IPS-11a (cell line): Measurements from ENCODE around the gene DARS2.
A peak's percentile ranks its signal among the peaks of the same experiment; 100 is the strongest.
"Not testable (repeated sequence)": the region's sequence is repeated elsewhere in the genome, so short reads cannot be mapped to it uniquely, and the experiment has no call there.

Experiments used
- H3K4me3 ChIP-seq: one replicate; pipeline ENCODE4 v1.5.1; 2013; ENCODE audit warnings: low read depth, low read length, control low read depth

The DARS2 gene

GRCh38 chr1:173824315-173825081 lies at the start of gene DARS2, which contains the start of gene CENPL:
Gene DARS2, plus strand, starts transcription at chr1:173824673. Its CDS starts 557 bp downstream, at chr1:173825230.
Gene CENPL, minus strand, starts transcription at chr1:173824883. Its CDS starts 13,584 bp downstream, at chr1:173811299.
- H3K4me3 ChIP-seq, result peak within 1 kb of the TSS; percentile 75

GRCh38 chr1:173775578-173776226 lies 48.8 kb upstream of the DARS2 start:
- no peak overlapping the region for H3K4me3 ChIP-seq

GRCh38 chr1:173779936-173780335 lies 44.5 kb upstream of the DARS2 start:
- no peak overlapping the region for H3K4me3 ChIP-seq

- H3K4me3 ChIP-seq, result no peak overlapping the region
Measured at GRCh38 chr1:173784997-173785396, 39.5 kb upstream of the DARS2 start.

- H3K4me3 ChIP-seq, result no peak overlapping the region
Measured at GRCh38 chr1:173789841-173790240, 34.6 kb upstream of the DARS2 start.

- no peak overlapping the region for H3K4me3 ChIP-seq
Measured at GRCh38 chr1:173798078-173798477, 26.4 kb upstream of the DARS2 start.

GRCh38 chr1:173799995-173800394 lies 24.5 kb upstream of the DARS2 start:
- H3K4me3 ChIP-seq, result not testable (repeated sequence)

GRCh38 chr1:173802961-173803360 lies 21.5 kb upstream of the DARS2 start:
- no peak overlapping the region for H3K4me3 ChIP-seq

- H3K4me3 ChIP-seq, result not testable (repeated sequence)
Measured at GRCh38 chr1:173813654-173814053, 10.8 kb upstream of the DARS2 start.

GRCh38 chr1:173818459-173818858 lies 6.0 kb upstream of the DARS2 start:
- H3K4me3 ChIP-seq, result no peak overlapping the region

GRCh38 chr1:173821680-173822079 lies 2.8 kb upstream of the DARS2 start:
- H3K4me3 ChIP-seq, result no peak overlapping the region

- H3K4me3 ChIP-seq, result peak overlapping the region; percentile 75
Measured at GRCh38 chr1:173823781-173824314, 625 bp upstream of the DARS2 start.

GRCh38 chr1:173827611-173828010 lies 3.1 kb downstream of the DARS2 start:
- H3K4me3 ChIP-seq, result no peak overlapping the region

- no peak overlapping the region for H3K4me3 ChIP-seq
Measured at GRCh38 chr1:173832748-173833147, 8.3 kb downstream of the DARS2 start.

GRCh38 chr1:173852105-173852504 lies 27.6 kb downstream of the DARS2 start:
- H3K4me3 ChIP-seq, result no peak overlapping the region

GRCh38 chr1:173853074-173853473 lies 28.6 kb downstream of the DARS2 start:
- no peak overlapping the region for H3K4me3 ChIP-seq

- no peak overlapping the region for H3K4me3 ChIP-seq
Measured at GRCh38 chr1:173856014-173856413, 31.5 kb downstream of the DARS2 start.

GRCh38 chr1:173856903-173857302 lies 32.4 kb downstream of the DARS2 start:
- H3K4me3 ChIP-seq, result no peak overlapping the region

GRCh38 chr1:173857363-173857917 lies 33.0 kb downstream of the DARS2 start:
- no peak overlapping the region for H3K4me3 ChIP-seq

GRCh38 chr1:173859547-173859946 lies 35.1 kb downstream of the DARS2 start:
- not testable (repeated sequence) for H3K4me3 ChIP-seq

GRCh38 chr1:173860065-173860464 lies 35.6 kb downstream of the DARS2 start:
- no peak overlapping the region for H3K4me3 ChIP-seq

- H3K4me3 ChIP-seq, result no peak overlapping the region
Measured at GRCh38 chr1:173861731-173862145, 37.3 kb downstream of the DARS2 start.
